SK-N-MC (cell line): ENCODE measurements around the gene CAV2.

Source experiments
- DNase-seq: peaks from one replicate; pipeline ENCODE4 v3.0.0-alpha.2; 2011; ENCODE audit warnings: low read depth, low spot score
- H3K27ac ChIP-seq: fragments of 200-600 bp; sonication (generic); 2 replicates; pipeline ENCODE4 v1.5.1; 2016; ENCODE audit warnings: mixed run types
- H3K36me3 ChIP-seq: fragments of 200-600 bp; sonication (generic); 2 replicates; pipeline ENCODE4 v1.6.1; 2017; ENCODE audit warnings: antibody characterized with exemption, low read length, mixed read lengths; ENCODE audit not compliant: insufficient read depth
- H3K4me3 ChIP-seq: fragments of 200-600 bp; sonication (generic); 2 replicates; pipeline ENCODE4 v1.5.1; 2016
- H3K9ac ChIP-seq: fragments of 200-600 bp; sonication (generic); 2 replicates; pipeline ENCODE4 v1.8.0; 2017; ENCODE audit warnings: mixed run types, mixed read lengths; ENCODE audit not compliant: insufficient read length
- H3K9me3 ChIP-seq: fragments of 200-600 bp; sonication (generic); 2 replicates; pipeline ENCODE4 v1.6.1; 2017; ENCODE audit warnings: low read depth, mild to moderate bottlenecking, antibody characterized with exemption, low read length, moderate library complexity, mixed read lengths
- EZH2 ChIP-seq: fragments of 200-600 bp; sonication (generic); IDR thresholded peaks from one replicate; pipeline ENCODE4 v1.6.1; 2017; ENCODE audit warnings: antibody characterized with exemption
- FOXP2 ChIP-seq: optimal IDR thresholded peaks from 2 replicates; pipeline ENCODE3; 2011; ENCODE audit warnings: mild to moderate bottlenecking, moderate library complexity; ENCODE audit not compliant: insufficient read depth; ENCODE audit errors: extremely low read length, control extremely low read depth
- POLR2AphosphoS5 ChIP-seq: IDR thresholded peaks from 2 replicates; pipeline ENCODE4 v1.6.1; 2012; ENCODE audit warnings: mild to moderate bottlenecking, low read depth, low read length, borderline replicate concordance

The CAV2 gene

DNA sequence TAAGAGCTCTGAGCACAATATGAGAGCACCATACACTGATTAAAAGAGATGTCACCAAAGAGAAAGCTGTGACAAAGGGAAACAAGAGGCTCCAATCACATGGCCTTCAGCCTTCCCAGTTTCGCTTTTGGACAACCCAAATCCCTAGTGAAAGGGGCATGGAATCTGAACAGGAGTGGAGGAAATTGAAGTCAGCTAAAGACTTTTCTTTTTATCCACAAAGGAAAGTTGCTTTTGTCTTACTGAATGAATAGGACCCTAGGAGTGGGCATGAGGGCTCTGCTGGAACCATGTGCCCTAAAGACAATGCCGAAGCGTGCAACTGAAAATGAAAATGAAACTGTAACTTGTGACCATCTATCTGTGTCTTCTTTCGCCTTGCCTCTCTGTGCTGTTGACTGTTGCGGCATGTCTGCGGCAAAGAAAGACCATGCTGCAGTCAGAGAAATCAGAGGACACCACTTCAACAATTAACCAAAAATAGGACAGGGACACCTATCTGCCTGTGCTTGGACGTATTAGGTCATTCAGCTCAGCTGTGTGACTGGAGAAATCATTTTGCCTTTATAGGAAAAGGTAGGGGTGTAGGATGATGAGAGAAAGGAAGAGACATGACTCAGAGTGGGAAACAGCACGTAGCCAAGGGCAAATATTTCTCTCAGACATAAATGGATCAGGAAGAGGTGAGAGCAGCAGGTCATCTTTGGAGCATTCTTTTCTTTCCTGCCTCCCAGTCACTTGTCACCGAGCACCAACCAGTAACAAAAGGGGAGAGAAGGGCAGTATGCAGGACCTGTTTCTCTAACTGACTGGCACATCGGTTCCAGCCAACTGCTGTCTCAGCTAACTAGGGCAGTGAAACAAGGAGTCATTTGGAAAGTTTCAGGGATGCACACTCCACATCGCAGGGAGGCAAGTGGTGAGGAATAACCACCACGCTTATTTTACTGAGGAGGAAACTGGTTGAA lies 12.3 kb downstream of the CAV2 start:
- H3K9me3 ChIP-seq: no peaks in the 10 kb centered on the region
- H3K36me3 ChIP-seq: peaks cover 20% of the 10 kb centered on the region
- no peak for TF ChIP-seq FOXP2
- TF ChIP-seq EZH2: no peak
- TF ChIP-seq POLR2AphosphoS5: no peak
- H3K27ac ChIP-seq: peak overlapping the region; percentile 20; the same call in 1 of the 2 replicates
- H3K4me3 ChIP-seq: no peak overlapping the region
- H3K9ac ChIP-seq: peak overlapping the region; percentile 15
- DNase-seq: no peak

DNA sequence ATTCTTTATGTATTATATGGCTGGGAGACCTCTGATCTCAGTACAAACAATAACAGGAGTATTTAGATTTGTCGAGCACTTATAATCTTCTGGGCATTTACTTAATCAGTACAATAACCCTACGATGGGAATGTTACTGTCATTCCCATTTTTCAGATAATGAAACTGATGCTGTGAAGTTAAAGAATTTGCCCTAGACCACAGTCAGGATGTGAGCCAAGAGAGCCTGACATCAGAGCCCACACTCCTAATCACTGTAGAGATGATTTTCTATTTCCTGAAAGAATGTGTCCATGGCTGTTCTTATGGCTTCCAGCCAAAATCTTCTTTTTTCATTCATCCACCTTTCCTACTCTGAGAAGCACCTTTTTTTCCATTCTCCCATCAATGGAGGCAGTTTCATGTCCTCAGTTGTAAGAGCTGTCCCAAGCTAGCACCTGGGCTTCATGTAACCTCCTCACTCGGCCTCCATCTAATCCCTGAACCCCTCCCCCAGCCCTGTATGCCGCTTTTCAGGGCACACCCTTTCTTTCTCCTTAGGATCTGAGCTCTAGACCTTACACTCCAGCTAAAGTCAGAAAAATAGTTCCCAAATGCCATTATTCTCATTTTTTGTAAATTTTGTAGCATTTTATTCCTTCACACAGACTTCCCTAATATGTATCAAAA lies 13.1 kb downstream of the CAV2 start:
- Histone ChIP-seq H3K4me3 (no peak overlapping the region), H3K36me3 (peaks cover 13% of the 10 kb centered on the region), H3K27ac (peak overlapping the region; percentile 51; the same call in 1 of the 2 replicates), H3K9ac (no peak overlapping the region), H3K9me3 (no peaks in the 10 kb centered on the region)
- no peak for DNase-seq
- TF ChIP-seq FOXP2 (no peak), POLR2AphosphoS5 (no peak), EZH2 (no peak)

DNA sequence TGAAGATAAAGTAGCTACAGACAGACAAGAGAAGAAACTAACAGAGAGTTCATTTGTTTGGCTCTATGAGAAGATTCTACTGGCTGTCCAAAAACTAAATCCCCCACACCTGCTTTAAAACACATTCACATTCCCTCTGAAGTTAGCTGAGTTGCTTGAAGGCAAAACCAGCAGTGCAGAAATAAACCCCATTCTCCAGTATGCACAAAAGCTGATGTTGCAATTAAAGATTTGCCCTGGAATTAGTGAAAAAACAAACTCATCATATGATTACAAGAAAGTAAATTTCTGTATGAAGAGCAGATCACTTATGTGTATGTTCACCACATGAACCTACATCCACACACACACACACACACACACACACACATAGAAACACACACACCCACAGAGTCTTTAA lies 16.0 kb downstream of the CAV2 start:
- Histone ChIP-seq H3K4me3 (no peak overlapping the region), H3K36me3 (0 out of 2 replicates have a peak, but pooled peaks cover 2% of the 10 kb centered on the region), H3K27ac (peak overlapping the region; percentile 86), H3K9ac (peak overlapping the region; percentile 28), H3K9me3 (no peaks in the 10 kb centered on the region)
- TF ChIP-seq FOXP2: no peak
- no peak for TF ChIP-seq EZH2
- no peak for TF ChIP-seq POLR2AphosphoS5
- DNase-seq: no peak

DNA sequence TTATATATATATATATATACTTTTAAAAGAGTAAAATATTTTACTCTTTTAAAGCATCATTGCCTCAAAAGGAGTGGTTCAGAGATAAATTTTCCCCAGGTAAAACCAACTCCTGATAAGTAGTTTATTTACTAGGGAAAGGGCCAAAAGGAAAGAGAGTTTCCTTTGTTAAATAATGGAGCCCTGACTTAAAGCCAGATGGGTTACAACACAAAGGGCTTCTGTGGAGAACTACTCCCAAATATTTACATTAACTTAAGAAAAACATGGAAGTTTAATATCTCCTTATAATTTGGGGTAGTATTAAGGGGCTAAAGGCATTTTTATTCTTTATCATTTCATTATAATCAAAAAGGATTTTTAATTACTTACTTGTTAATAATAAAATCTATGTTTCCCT lies 16.8 kb downstream of the CAV2 start:
- TF ChIP-seq FOXP2 (no peak), POLR2AphosphoS5 (no peak), EZH2 (no peak)
- peak overlapping the region; percentile 100; the same call in 1 of the 2 replicates for H3K27ac ChIP-seq
- 0 out of 2 replicates have a peak, but pooled peaks cover 2% of the 10 kb centered on the region for H3K36me3 ChIP-seq
- DNase-seq: no peak
- H3K9me3 ChIP-seq: no peaks in the 10 kb centered on the region
- H3K9ac ChIP-seq: no peak overlapping the region
- no peak overlapping the region for H3K4me3 ChIP-seq

DNA sequence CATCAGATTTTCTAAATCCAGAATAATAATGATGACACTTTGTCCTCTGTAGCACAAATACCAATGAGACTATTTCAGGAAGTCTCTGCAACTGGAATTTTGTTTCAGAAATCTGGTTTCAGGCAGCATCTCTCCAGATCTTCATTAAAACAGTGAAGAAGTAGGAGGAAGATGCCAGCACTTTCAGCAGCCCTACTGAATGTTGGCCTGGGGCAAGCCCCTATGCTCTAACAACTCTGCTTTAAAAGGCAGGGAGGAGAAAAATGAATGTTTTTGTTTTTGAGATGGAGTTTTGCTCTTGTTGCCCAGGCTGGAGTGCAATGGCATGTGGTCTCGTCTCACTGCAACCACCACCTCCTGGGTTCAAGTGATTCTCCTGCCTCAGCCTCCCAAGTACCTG lies 18.1 kb downstream of the CAV2 start:
- H3K9ac ChIP-seq: peak overlapping the region; percentile 37
- DNase-seq: no peak
- 0 out of 2 replicates have a peak overlapping the region, but pooled peaks have one; percentile 1 for H3K4me3 ChIP-seq
- 0 out of 2 replicates have a peak, but pooled peaks cover 2% of the 10 kb centered on the region for H3K36me3 ChIP-seq
- no peak for TF ChIP-seq POLR2AphosphoS5
- TF ChIP-seq FOXP2: no peak
- no peak for TF ChIP-seq EZH2
- no peaks in the 10 kb centered on the region for H3K9me3 ChIP-seq
- H3K27ac ChIP-seq: peak overlapping the region; percentile 100

DNA sequence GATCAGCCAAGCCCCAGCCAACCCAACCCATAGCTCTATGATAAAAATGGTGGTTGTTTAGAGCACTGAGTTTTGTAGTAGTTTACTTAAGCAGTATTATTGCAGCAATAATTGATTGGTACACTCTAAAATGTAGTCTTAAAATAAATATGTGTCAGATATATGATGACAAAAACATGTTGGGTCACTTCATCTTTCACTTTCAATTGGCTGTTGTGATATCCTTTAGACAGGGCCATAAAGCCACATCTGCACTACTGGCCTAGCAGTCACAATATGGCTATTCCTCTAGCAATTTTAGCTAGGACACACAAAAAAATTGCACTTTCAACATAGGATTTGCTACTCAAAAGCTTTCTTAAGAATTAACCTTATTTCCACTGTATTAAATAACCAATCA lies 19.4 kb downstream of the CAV2 start:
- H3K27ac ChIP-seq: peak overlapping the region; percentile 100

DNA sequence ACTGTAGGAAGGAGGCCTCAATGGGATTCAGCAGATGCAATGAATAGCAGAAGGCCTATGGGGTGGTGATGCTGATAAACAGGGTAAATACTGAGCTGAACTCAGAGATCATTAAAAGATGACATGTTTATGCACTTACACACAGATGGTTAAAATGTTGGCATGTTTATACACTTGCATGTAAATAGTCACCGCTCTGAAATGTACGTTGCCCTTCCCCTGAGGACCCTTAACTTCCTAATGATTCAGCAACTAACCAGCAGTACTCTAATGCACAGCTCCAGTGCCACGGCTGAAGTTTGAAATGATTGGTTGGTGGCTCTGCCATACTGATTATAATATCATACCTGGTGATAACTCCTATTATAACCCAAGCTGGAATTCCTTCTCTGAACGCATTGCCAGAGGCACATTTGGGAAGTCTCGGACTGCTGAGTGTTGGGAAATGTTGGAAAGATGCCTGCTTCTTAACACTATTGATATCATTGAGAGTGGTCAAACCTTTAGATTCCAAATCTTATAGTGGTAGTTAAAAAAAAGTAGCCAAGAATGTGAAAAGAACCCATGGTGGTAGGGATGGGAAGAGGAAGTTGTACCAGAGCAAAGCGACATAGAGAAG lies 21.6 kb downstream of the CAV2 start:
- Histone ChIP-seq H3K27ac (peak overlapping the region; percentile 100), H3K36me3 (peaks cover 3% of the 10 kb centered on the region), H3K9ac (peak overlapping the region; percentile 79), H3K4me3 (no peak overlapping the region), H3K9me3 (no peaks in the 10 kb centered on the region)
- TF ChIP-seq FOXP2: no peak
- TF ChIP-seq EZH2: no peak
- TF ChIP-seq POLR2AphosphoS5: no peak
- DNase-seq: no peak

More for the DNA sequence above, 19.4 kb downstream of the CAV2 start:
- no peak for DNase-seq
- 0 out of 2 replicates have a peak, but pooled peaks cover 2% of the 10 kb centered on the region for H3K36me3 ChIP-seq
- no peak overlapping the region for H3K9ac ChIP-seq
- no peaks in the 10 kb centered on the region for H3K9me3 ChIP-seq
- no peak for TF ChIP-seq FOXP2
- TF ChIP-seq EZH2: no peak
- TF ChIP-seq POLR2AphosphoS5: no peak
- H3K4me3 ChIP-seq: no peak overlapping the region

DNA sequence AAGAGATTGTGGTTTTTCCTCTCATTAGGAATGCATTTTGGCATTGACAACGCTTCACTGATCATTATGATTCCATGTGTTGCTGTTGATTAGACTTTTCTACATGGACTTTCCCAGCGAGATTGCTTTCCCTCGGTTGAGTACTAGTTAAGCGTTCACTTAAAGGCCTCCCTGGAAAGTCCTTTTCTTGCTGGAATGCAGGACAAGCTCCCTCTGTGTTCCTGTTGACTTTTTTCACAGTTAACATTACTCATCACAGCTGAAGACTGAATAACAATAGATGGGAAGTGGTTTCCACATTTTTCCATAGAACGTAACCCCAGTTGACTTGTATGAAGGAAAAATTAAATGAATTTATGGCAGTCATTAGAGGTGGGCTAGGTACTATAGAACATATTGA lies 22.7 kb downstream of the CAV2 start:
- Histone ChIP-seq H3K36me3 (peaks cover 14% of the 10 kb centered on the region), H3K27ac (peak overlapping the region; percentile 100), H3K9me3 (no peaks in the 10 kb centered on the region), H3K9ac (peak overlapping the region; percentile 79), H3K4me3 (peak overlapping the region; percentile 14)
- peak; percentile 22 for TF ChIP-seq FOXP2
- TF ChIP-seq POLR2AphosphoS5: peak; percentile 15; the same call in 1 of the 2 replicates
- TF ChIP-seq EZH2: no peak
- no peak for DNase-seq
